HCT116 (cell line): ENCODE measurements around the gene CYB5D1. TPM values are rescaled to one million over a fixed set of nuclear protein-coding genes. Genes with fewer than 3 reads are reported as not detected.

Source experiments
- ATF3 ChIP-seq: IDR thresholded peaks from 2 replicates; pipeline ENCODE4 v1.6.1; 2012
- CBX3 ChIP-seq: IDR thresholded peaks from 2 replicates; pipeline ENCODE4 v1.6.1; 2012; ENCODE audit warnings: low read depth
- CTCF ChIP-seq, 3 experiments: fragments of 200-600 bp in 1 of 3; sonication (generic) in 1 of 3; IDR thresholded peaks in 2 of 3; conservative IDR thresholded peaks in 1 of 3; 2 replicates each; pipeline ENCODE4 v1.5.1; 2012 to 2017; ENCODE audit warnings: low read depth in 2 of 3, low read length in 2 of 3, antibody characterized with exemption in 1 of 3, borderline replicate concordance in 1 of 3, control low read depth in 1 of 3, mild to moderate bottlenecking in 1 of 3, mixed read lengths in 1 of 3, mixed run types in 1 of 3, moderate library complexity in 1 of 3; ENCODE audit not compliant: insufficient read depth in 1 of 3
- ELF1 ChIP-seq: IDR thresholded peaks from 2 replicates; pipeline ENCODE4 v1.6.1; 2012; ENCODE audit warnings: low read depth, borderline replicate concordance
- EZH2phosphoT487 ChIP-seq: fragments of 200-600 bp; IDR thresholded peaks from 2 replicates; pipeline ENCODE4 v1.6.1; 2018; ENCODE audit warnings: antibody characterized with exemption, borderline replicate concordance
- JUND ChIP-seq: IDR thresholded peaks from 2 replicates; pipeline ENCODE4 v1.6.1; 2012
- POLR2AphosphoS5 ChIP-seq: IDR thresholded peaks from 2 replicates; pipeline ENCODE4 v1.6.1; 2011; ENCODE audit warnings: mild to moderate bottlenecking, low read depth, low read length, moderate library complexity
- REST ChIP-seq: IDR thresholded peaks from 2 replicates; pipeline ENCODE4 v1.6.1; 2012; ENCODE audit warnings: low read depth
- SIN3A ChIP-seq: IDR thresholded peaks from 2 replicates; pipeline ENCODE4 v1.6.1; 2012; ENCODE audit warnings: low read depth
- SP1 ChIP-seq: IDR thresholded peaks from 2 replicates; pipeline ENCODE4 v1.6.1; 2012; ENCODE audit warnings: low read depth
- TCF7L2 ChIP-seq: IDR thresholded peaks from 2 replicates; pipeline ENCODE4 v1.7.0; 2011; ENCODE audit warnings: borderline replicate concordance, inconsistent platforms; ENCODE audit not compliant: insufficient read depth, insufficient read length; ENCODE audit errors: extremely low read depth
- ZFX ChIP-seq: fragments of 450-650 bp; IDR thresholded peaks from 2 replicates; pipeline ENCODE4 v1.6.1; 2017
- ZNF274 ChIP-seq: fragments of 200-500 bp; sonication (Bioruptor generic); IDR thresholded peaks from 2 replicates; pipeline ENCODE4 v1.6.1; 2014; ENCODE audit warnings: mild to moderate bottlenecking, low read depth, low read length, inconsistent platforms
- total RNA-seq: library from RNA; stranded (reverse); gene quantifications from one replicate; pipeline ENCODE4 v1.2.1, GENCODE V29; 2021; ENCODE audit not compliant: unreplicated experiment

The CYB5D1 gene
- total RNA-seq, 1 experiment from 2014 or later: 21.5 TPM

GRCh38 chr17:7851438-7852261 lies 6.2 kb upstream of the CYB5D1 start (continued):
- no peak for TF ChIP-seq REST
- TF ChIP-seq ZFX: no peak; the same call in 1 of the 2 replicates
- TF ChIP-seq ATF3: no peak
- TF ChIP-seq TCF7L2: peak; percentile 76
- no peak; the same call in 1 of the 2 replicates for TF ChIP-seq ELF1
- TF ChIP-seq SIN3A: peak; percentile 95
- TF ChIP-seq EZH2phosphoT487: no peak
- no peak for TF ChIP-seq JUND
- TF ChIP-seq ZNF274: no peak
- TF ChIP-seq CBX3: no peak; the same call in 1 of the 2 replicates
- peak; percentile 76 for TF ChIP-seq SP1
- peak; percentile 91 for TF ChIP-seq POLR2AphosphoS5
- peak; percentile 85 to 93 (median 88) for TF ChIP-seq CTCF (IDR thresholded peaks at IDR 0.05 in 2 of 3, conservative IDR thresholded peaks at IDR 0.05 in 1 of 3; ENCODE audit: borderline replicate concordance in 1 of 3, insufficient read depth in 1 of 3, low read depth in 2 of 3, low read length in 2 of 3)
